Subcutaneous adipose tissue (tissue), 4 donors: Measurements from ENCODE around the gene DAD1. TPM values are rescaled to one million over a fixed set of nuclear protein-coding genes. Genes with fewer than 3 reads are reported as not detected.

Experiments used
- CTCF ChIP-seq: fragments of 450-650 bp; IDR thresholded peaks from one replicate; pipeline ENCODE4 v1.5.1; 2016; ENCODE audit warnings: low read depth, mild to moderate bottlenecking, control low read depth, antibody characterized with exemption, moderate library complexity
- total RNA-seq, 4 donors: library from RNA; depleted of rRNA; stranded (reverse); fragments of >200 nt; gene quantifications; one replicate each; pipeline ENCODE4 v1.1.0, GENCODE V29; 2016

Gene DAD1
- total RNA-seq, 4 donors from 2014 or later: 114 to 356 (median 179) TPM

GRCh38 chr14:22623047-22623446, 34.0 kb upstream of the DAD1 start:
- no peak for TF ChIP-seq CTCF

- TF ChIP-seq CTCF: no peak
These were observed 33.2 kb upstream of the DAD1 start for GRCh38 chr14:22622255-22622654.

GRCh38 chr14:22614240-22614799, 25.3 kb upstream of the DAD1 start:
- TF ChIP-seq CTCF: no peak

- no peak for TF ChIP-seq CTCF
These were observed 24.8 kb upstream of the DAD1 start for GRCh38 chr14:22613736-22614239.

- no peak for TF ChIP-seq CTCF
These were observed 24.2 kb upstream of the DAD1 start for GRCh38 chr14:22613106-22613695.

GRCh38 chr14:22610931-22611330, 21.9 kb upstream of the DAD1 start:
- no peak for TF ChIP-seq CTCF

GRCh38 chr14:22607291-22607690, 18.3 kb upstream of the DAD1 start:
- no peak for TF ChIP-seq CTCF
